Measurements from ENCODE around the gene INHBE. TPM values are rescaled to one million over a fixed set of nuclear protein-coding genes. Genes with fewer than 3 reads are reported as not detected.

Gene INHBE
- total and polyA plus RNA-seq, 2 of the 8 experiments (the other 6 are each of a cell fraction or from before 2014, with no cell fraction given), result 10.2 to 18.8 TPM

GRCh38 chr12:57488402-57489156 lies 33.5 kb downstream of the INHBE start:
- H4K20me1 ChIP-seq (replicated peaks in 1 of 2; ENCODE audit: control insufficient read depth in 1 of 2, insufficient read depth in 2 of 2, low read length in 2 of 2), result peaks cover 0 to 3% of the 10 kb centered on the region in 2 experiments
- peak overlapping the region; percentile 98; the same call in 1 of the 2 replicates for H4K8ac ChIP-seq (ENCODE audit: extremely low read depth, insufficient read depth, low read length)
- H4K5ac ChIP-seq (ENCODE audit: insufficient read length, low read depth, low read length), result peak overlapping the region; percentile 83
- POLR2A ChIA-PET (ENCODE audit: partially characterized antibody), result interaction anchor here (0.5 to 1.5 kb wide), 7 partner anchors 38 to 359 kb away, joined by 3 to 5 read pairs (median 3); no protein-coding TSS in a partner anchor
- H3K4ac ChIP-seq (replicated peaks; ENCODE audit: insufficient read length, low read depth, low read length), result peak overlapping the region; percentile 87
- no peaks in the 10 kb centered on the region; a peak in 1 of 4 replicates for H3K9me3 ChIP-seq (ENCODE audit: insufficient read depth in 2 of 2, low read depth in 1 of 2, low read length in 1 of 2)
- CTCF ChIA-PET (ENCODE audit: partially characterized antibody), result interaction anchor here (0.6 to 25.1 kb wide), 4 partner anchors 9 to 95 kb away, joined by 4 to 441 read pairs (median 20); partner anchors contain the start of genes GLI1 and INHBE
- H2AFZ ChIP-seq (ENCODE audit: low read length), result no peak overlapping the region
- H2AK5ac ChIP-seq (ENCODE audit: low read depth, low read length), result peak overlapping the region; percentile 75
- no peak overlapping the region for H3K23ac ChIP-seq (ENCODE audit: insufficient read length)
- H4K91ac ChIP-seq (replicated peaks; ENCODE audit: insufficient read length, low read length), result peak overlapping the region; percentile 44
- DNase-seq (ENCODE audit: low read depth in 1 of 2, low spot score in 2 of 2), result no peak
- H3K27me3 ChIP-seq (replicated peaks in 1 of 4; ENCODE audit: control insufficient read depth in 3 of 4, extremely low read depth in 1 of 4, insufficient read depth in 3 of 4, low read length in 3 of 4), result no peaks in the 10 kb centered on the region
- H3K79me1 ChIP-seq (ENCODE audit: low read depth, low read length), result peaks cover 8% of the 10 kb centered on the region; the same call in 1 of the 2 replicates
- 34 to 93% methylated on average over 2 to 11 of the region's 11 CpGs for WGBS, 2 experiments (ENCODE audit: extremely low coverage in 1 of 2, insufficient coverage in 1 of 2, insufficient read length in 1 of 2, insufficient replicate concordance in 2 of 2, low coverage in 1 of 2, low lambda C conversion rate in 2 of 2, missing lambda C conversion rate in 1 of 2)
- no peak overlapping the region for H2BK20ac ChIP-seq (ENCODE audit: low read length)
- TF ChIP-seq ZNF274 (IDR thresholded peaks at IDR 0.05; ENCODE audit: borderline replicate concordance, extremely low read depth, low read length) (no peak), TAF1 (IDR thresholded peaks at IDR 0.05; ENCODE audit: low read depth, low read length) (peak; percentile 50; the same call in 1 of the 2 replicates), JUN (IDR thresholded peaks at IDR 0.05; ENCODE audit: low read depth, low read length) (no peak), SIN3A (conservative IDR thresholded peaks at IDR 0.05 in 1 of 2, IDR thresholded peaks at IDR 0.05 in 1 of 2; ENCODE audit: low read depth in 1 of 2, low read length in 2 of 2) (peak; percentile 50 to 78; a peak in 1 of 4 replicates), NRF1 (IDR thresholded peaks at IDR 0.05; ENCODE audit: low read depth, low read length) (no peak), POU5F1 (IDR thresholded peaks at IDR 0.05; ENCODE audit: low read depth, low read length) (no peak), SAP30 (IDR thresholded peaks at IDR 0.05; ENCODE audit: insufficient read depth, insufficient replicate concordance, low read length) (peak; percentile 55)
- TF ChIP-seq, protein P1, sequence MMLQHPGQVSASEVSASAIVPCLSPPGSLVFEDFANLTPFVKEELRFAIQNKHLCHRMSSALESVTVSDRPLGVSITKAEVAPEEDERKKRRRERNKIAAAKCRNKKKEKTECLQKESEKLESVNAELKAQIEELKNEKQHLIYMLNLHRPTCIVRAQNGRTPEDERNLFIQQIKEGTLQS (IDR thresholded peaks at IDR 0.05; ENCODE audit: insufficient read depth, low read depth, low read length), result no peak
- TF ChIP-seq, protein P2, sequence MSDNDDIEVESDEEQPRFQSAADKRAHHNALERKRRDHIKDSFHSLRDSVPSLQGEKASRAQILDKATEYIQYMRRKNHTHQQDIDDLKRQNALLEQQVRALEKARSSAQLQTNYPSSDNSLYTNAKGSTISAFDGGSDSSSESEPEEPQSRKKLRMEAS (IDR thresholded peaks at IDR 0.05), result no peak
- H3K23me2 ChIP-seq (ENCODE audit: low read depth, low read length), result peaks cover 7% of the 10 kb centered on the region; the same call in 1 of the 2 replicates
- H3K56ac ChIP-seq (replicated peaks; ENCODE audit: insufficient read length, low read depth, low read length), result peak overlapping the region; percentile 85
- H3K4me3 ChIP-seq (ENCODE audit: extremely low read depth in 1 of 4, insufficient read depth in 2 of 4, low read depth in 3 of 4, low read length in 4 of 4), result peak overlapping the region; percentile 77 to 99 (median 94)
- H2BK12ac ChIP-seq (ENCODE audit: low read depth, low read length), result peak overlapping the region; percentile 91; the same call in 1 of the 2 replicates
- H3K18ac ChIP-seq (ENCODE audit: extremely low read depth, low read length), result peak overlapping the region; percentile 95; the same call in 1 of the 2 replicates
- H3K14ac ChIP-seq (ENCODE audit: insufficient read length), result no peak overlapping the region
- FAIRE-seq, result no peak
- no peak overlapping the region for H2BK15ac ChIP-seq (ENCODE audit: low read length)
- peak overlapping the region; percentile 98 for H2BK5ac ChIP-seq (ENCODE audit: low read depth, low read length)
- peaks cover 0 to 7% (median 2%) of the 10 kb centered on the region in 4 experiments; a peak in 5 of 7 replicates for H3K4me1 ChIP-seq (replicated peaks in 1 of 4; ENCODE audit: control insufficient read depth in 3 of 4, insufficient read depth in 4 of 4, low read length in 3 of 4)
- peaks cover 22 to 42% (median 38%) of the 10 kb centered on the region in 4 experiments for H3K36me3 ChIP-seq (ENCODE audit: control insufficient read depth in 2 of 4, insufficient read depth in 4 of 4, low read length in 3 of 4)
- H3K9ac ChIP-seq (replicated peaks in 1 of 4; ENCODE audit: extremely low read depth in 1 of 4, low read depth in 3 of 4, low read length in 3 of 4), result peak overlapping the region; percentile 75 to 96 (median 88)
- no peak overlapping the region for H2BK120ac ChIP-seq (replicated peaks; ENCODE audit: low read depth, low read length)
- H3K79me2 ChIP-seq (ENCODE audit: control insufficient read depth in 1 of 2, insufficient read depth in 2 of 2, low read length in 2 of 2), result peaks cover 14 to 28% of the 10 kb centered on the region in 2 experiments
- H3K27ac ChIP-seq (ENCODE audit: low read depth, low read length), result peak overlapping the region; percentile 93
- H3K4me2 ChIP-seq (ENCODE audit: insufficient read depth in 1 of 2, low read depth in 2 of 2, low read length in 2 of 2), result peak overlapping the region; percentile 66 to 74
